AG09309 (cell line): ENCODE measurements around the gene NDUFA3.

Experiments used
- DNase-seq: peaks from one replicate; pipeline ENCODE4 v3.0.0-alpha.2; 2010; ENCODE audit warnings: low read depth
- H3K4me3 ChIP-seq: 2 replicates; pipeline ENCODE4 v1.5.1; 2011; ENCODE audit warnings: mild to moderate bottlenecking, low read depth, low read length, moderate library complexity; ENCODE audit not compliant: control insufficient read depth
- CTCF ChIP-seq: IDR thresholded peaks from 2 replicates; pipeline ENCODE4 v1.5.1; 2011; ENCODE audit warnings: mild to moderate bottlenecking, low read depth, low read length, inconsistent platforms; ENCODE audit not compliant: insufficient read depth, control insufficient read depth; ENCODE audit errors: missing control alignments

NDUFA3 gene

GRCh38 chr19:54133312-54133956 is 30.8 kb downstream of the NDUFA3 start:
- no peak for DNase-seq
- H3K4me3 ChIP-seq, result no peak overlapping the region
- TF ChIP-seq CTCF, result no peak

- TF ChIP-seq CTCF, result no peak
- DNase-seq, result no peak
- no peak overlapping the region for H3K4me3 ChIP-seq
Observed at GRCh38 chr19:54133957-54134590, 31.4 kb downstream of the NDUFA3 start.

- H3K4me3 ChIP-seq, result peak overlapping the region; percentile 31
- no peak for DNase-seq
- no peak for TF ChIP-seq CTCF
Observed at GRCh38 chr19:54136086-54136863, 33.6 kb downstream of the NDUFA3 start.

- DNase-seq, result peak; percentile 100
- H3K4me3 ChIP-seq, result peak overlapping the region; percentile 66
- no peak for TF ChIP-seq CTCF
Observed at GRCh38 chr19:54136864-54137698, 34.4 kb downstream of the NDUFA3 start.

- TF ChIP-seq CTCF, result peak; percentile 8
- H3K4me3 ChIP-seq, result peak within 1 kb of the TSS; percentile 66
- no peak for DNase-seq
Observed at GRCh38 chr19:54137699-54138488, 35.2 kb downstream of the NDUFA3 start, which contains the start of gene CNOT3. Gene CNOT3, plus strand, starts transcription at chr19:54137762. Its CDS starts 5,217 bp downstream, at chr19:54142979.
